IPS-NIHi7 (cell line): ENCODE data around the gene INO80D.
"Not testable (repeated sequence)": the region's sequence is repeated elsewhere in the genome, so short reads cannot be mapped to it uniquely, and the experiment has no call there.

Experiments used
- DNase-seq: peaks from one replicate; pipeline ENCODE4 v3.0.0; 2012; ENCODE audit warnings: mixed read lengths; ENCODE audit errors: extremely low spot score

Gene INO80D

GRCh38 chr2:206028101-206028500 is 57.9 kb downstream of the INO80D start:
- no peak for DNase-seq

- no peak for DNase-seq
Observed at GRCh38 chr2:206023183-206023582, 62.8 kb downstream of the INO80D start.

GRCh38 chr2:206020171-206020570 is 65.8 kb downstream of the INO80D start:
- DNase-seq, result no peak

- not testable (repeated sequence) for DNase-seq
Observed at GRCh38 chr2:206015746-206016145, 70.2 kb downstream of the INO80D start.

- DNase-seq, result no peak
Observed at GRCh38 chr2:206011795-206012194, 74.2 kb downstream of the INO80D start.

- DNase-seq, result no peak
Observed at GRCh38 chr2:206011018-206011614, 74.9 kb downstream of the INO80D start.

GRCh38 chr2:206004004-206004693 is 81.8 kb downstream of the INO80D start:
- peak; percentile 77 for DNase-seq

- DNase-seq, result no peak
Observed at GRCh38 chr2:206002440-206002839, 83.5 kb downstream of the INO80D start.

- no peak for DNase-seq
Observed at GRCh38 chr2:206001912-206002311, 84.1 kb downstream of the INO80D start.

- DNase-seq, result no peak
Observed at GRCh38 chr2:206000776-206001175, 85.2 kb downstream of the INO80D start.

- DNase-seq, result no peak
Observed at GRCh38 chr2:205998583-205998982, 87.4 kb downstream of the INO80D start.

GRCh38 chr2:205996161-205996560 is 89.8 kb downstream of the INO80D start:
- no peak for DNase-seq

- DNase-seq, result no peak
Observed at GRCh38 chr2:205995260-205995659, 90.7 kb downstream of the INO80D start.

GRCh38 chr2:205994344-205994743 is 91.6 kb downstream of the INO80D start:
- DNase-seq, result no peak

GRCh38 chr2:205990104-205990503 is 95.9 kb downstream of the INO80D start:
- DNase-seq, result no peak

GRCh38 chr2:205989271-205990071 is 96.5 kb downstream of the INO80D start:
- DNase-seq, result no peak

GRCh38 chr2:205988681-205989080 is 97.3 kb downstream of the INO80D start:
- DNase-seq, result not testable (repeated sequence)

GRCh38 chr2:205988274-205988673 is 97.7 kb downstream of the INO80D start:
- no peak for DNase-seq

GRCh38 chr2:205986334-205986733 is 99.6 kb downstream of the INO80D start:
- DNase-seq, result not testable (repeated sequence)

GRCh38 chr2:205984381-205984780 is 101.6 kb downstream of the INO80D start:
- no peak for DNase-seq

GRCh38 chr2:205982776-205983327 is 103.1 kb downstream of the INO80D start:
- DNase-seq, result no peak

- not testable (repeated sequence) for DNase-seq
Observed at GRCh38 chr2:205978728-205979127, 107.2 kb downstream of the INO80D start.
